ENCODE data around the gene KRTAP5-7.

The KRTAP5-7 gene

DNA sequence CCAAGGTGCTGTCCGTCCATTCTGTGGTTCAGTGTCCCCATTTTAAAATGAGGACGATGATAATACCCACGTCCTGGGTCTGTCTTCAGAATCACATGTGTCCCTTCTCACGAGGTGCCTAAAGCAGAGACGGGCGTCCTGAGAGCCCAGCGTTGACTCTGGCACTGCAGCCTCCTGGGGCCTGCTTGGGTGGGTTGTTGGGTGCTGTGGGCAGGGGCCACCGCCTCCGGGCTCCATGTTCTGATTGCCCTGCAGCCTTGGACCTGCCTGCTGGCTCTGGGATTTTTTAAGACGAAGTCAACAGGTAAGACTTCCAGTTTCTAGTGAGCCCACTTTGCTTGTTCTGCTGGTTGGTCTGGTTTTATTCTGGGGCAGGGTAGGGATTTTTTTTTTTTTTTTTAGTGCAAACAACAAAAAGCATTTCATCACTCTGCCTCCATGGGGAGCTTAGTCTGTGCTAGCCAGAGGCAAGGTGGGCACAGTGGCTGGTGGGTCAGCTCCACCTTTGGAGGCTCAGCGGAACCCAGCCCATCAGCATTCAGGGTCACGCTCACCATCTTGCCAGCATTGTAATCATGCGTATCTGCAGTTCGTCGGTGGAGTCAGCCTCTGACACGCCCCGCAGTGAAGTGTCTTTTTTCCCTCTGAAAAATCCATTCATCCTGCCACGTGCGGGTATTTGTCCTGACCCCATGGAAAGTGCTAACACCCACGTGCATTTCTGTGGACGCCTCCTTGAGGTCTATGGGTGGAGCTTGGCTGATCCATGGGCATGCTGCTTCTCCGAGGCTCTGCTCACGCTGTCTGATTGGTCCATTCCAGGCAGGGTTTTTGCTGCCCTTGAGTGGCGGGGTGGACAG is 45.7 kb upstream of the KRTAP5-7 start:
- H4K20me1 ChIP-seq (ENCODE audit: insufficient read depth, low read length), result peaks cover 5% of the 10 kb centered on the region; the same call in 1 of the 2 replicates
- DNase-seq, result no peak
- no peak overlapping the region for H3K27ac ChIP-seq (ENCODE audit: low read length)
- no peak overlapping the region for H3K4me3 ChIP-seq (ENCODE audit: low read depth in 1 of 2, low read length in 2 of 2)
- no peaks in the 10 kb centered on the region for H3K4me1 ChIP-seq (ENCODE audit: insufficient read depth, low read length)
- H3K36me3 ChIP-seq (ENCODE audit: insufficient read depth, low read length), result peaks cover 92% of the 10 kb centered on the region
- H3K4me2 ChIP-seq (ENCODE audit: insufficient read depth, low read length), result no peak overlapping the region
- ATAC-seq (ENCODE audit: insufficient read depth, low read depth), result no peak
- no peaks in the 10 kb centered on the region for H3K79me2 ChIP-seq (ENCODE audit: insufficient read depth, low read length)
- no peak for TF ChIP-seq CTCF (IDR thresholded peaks at IDR 0.05; ENCODE audit: borderline replicate concordance, extremely low read depth, low read length, poor library complexity, severe bottlenecking)
- no peak for TF ChIP-seq EZH2 (IDR thresholded peaks at IDR 0.05; ENCODE audit: borderline replicate concordance, low read depth, low read length, severe bottlenecking)
- H2AFZ ChIP-seq (ENCODE audit: low read depth, low read length), result no peak overlapping the region
- H3K9me3 ChIP-seq (ENCODE audit: insufficient read depth, low read length, severe bottlenecking), result no peaks in the 10 kb centered on the region
- no peak overlapping the region for H3K9ac ChIP-seq (ENCODE audit: low read depth, low read length)
- no peaks in the 10 kb centered on the region for H3K27me3 ChIP-seq (ENCODE audit: insufficient read depth, low read length, poor library complexity)

DNA sequence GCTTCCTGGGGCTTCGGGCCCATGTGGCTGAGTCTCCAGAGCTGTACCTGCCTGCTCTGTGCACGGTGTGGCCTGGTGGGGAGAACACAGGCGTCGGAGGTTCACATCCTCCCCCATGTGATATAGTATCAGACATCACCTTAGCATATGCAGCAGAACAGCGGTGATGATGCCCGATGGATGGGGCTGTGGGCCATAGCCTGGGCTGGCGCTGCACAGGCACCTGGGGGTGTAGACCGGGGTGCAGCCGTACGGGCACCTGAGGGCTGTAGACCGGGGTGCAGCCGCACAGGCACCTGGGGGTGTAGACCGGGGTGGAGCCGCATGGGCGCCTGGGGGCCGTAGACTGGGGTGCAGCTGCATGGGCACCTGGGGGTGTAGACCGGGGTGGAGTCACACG is 44.9 kb upstream of the KRTAP5-7 start:
- TF ChIP-seq CTCF (IDR thresholded peaks at IDR 0.05; ENCODE audit: borderline replicate concordance, extremely low read depth, low read length, poor library complexity, severe bottlenecking) (no peak), EZH2 (IDR thresholded peaks at IDR 0.05; ENCODE audit: borderline replicate concordance, low read depth, low read length, severe bottlenecking) (no peak)
- no peaks in the 10 kb centered on the region for H3K4me1 ChIP-seq (ENCODE audit: insufficient read depth, low read length)
- no peak for DNase-seq
- no peak overlapping the region for H3K4me2 ChIP-seq (ENCODE audit: insufficient read depth, low read length)
- no peak overlapping the region for H3K27ac ChIP-seq (ENCODE audit: low read length)
- no peaks in the 10 kb centered on the region for H3K79me2 ChIP-seq (ENCODE audit: insufficient read depth, low read length)
- H3K9ac ChIP-seq (ENCODE audit: low read depth, low read length), result no peak overlapping the region
- peaks cover 86% of the 10 kb centered on the region for H3K36me3 ChIP-seq (ENCODE audit: insufficient read depth, low read length)
- no peak overlapping the region for H2AFZ ChIP-seq (ENCODE audit: low read depth, low read length)
- peaks cover 5% of the 10 kb centered on the region; the same call in 1 of the 2 replicates for H4K20me1 ChIP-seq (ENCODE audit: insufficient read depth, low read length)
- H3K9me3 ChIP-seq (ENCODE audit: insufficient read depth, low read length, severe bottlenecking), result no peaks in the 10 kb centered on the region
- H3K4me3 ChIP-seq (ENCODE audit: low read depth in 1 of 2, low read length in 2 of 2), result no peak overlapping the region
- ATAC-seq (ENCODE audit: insufficient read depth, low read depth), result no peak
- H3K27me3 ChIP-seq (ENCODE audit: insufficient read depth, low read length, poor library complexity), result no peaks in the 10 kb centered on the region

- no peaks in the 10 kb centered on the region for H3K79me2 ChIP-seq (ENCODE audit: insufficient read depth, low read length)
- no peak for ATAC-seq (ENCODE audit: insufficient read depth, low read depth)
- no peak overlapping the region for H3K4me2 ChIP-seq (ENCODE audit: insufficient read depth, low read length)
- H3K27me3 ChIP-seq (ENCODE audit: insufficient read depth, low read length, poor library complexity), result no peaks in the 10 kb centered on the region
- H3K4me1 ChIP-seq (ENCODE audit: insufficient read depth, low read length), result no peaks in the 10 kb centered on the region
- H3K27ac ChIP-seq (ENCODE audit: low read length), result no peak overlapping the region
- H4K20me1 ChIP-seq (ENCODE audit: insufficient read depth, low read length), result peaks cover 5% of the 10 kb centered on the region; the same call in 1 of the 2 replicates
- H2AFZ ChIP-seq (ENCODE audit: low read depth, low read length), result no peak overlapping the region
- no peaks in the 10 kb centered on the region for H3K9me3 ChIP-seq (ENCODE audit: insufficient read depth, low read length, severe bottlenecking)
- DNase-seq, result no peak
- TF ChIP-seq CTCF (IDR thresholded peaks at IDR 0.05; ENCODE audit: borderline replicate concordance, extremely low read depth, low read length, poor library complexity, severe bottlenecking), result no peak
- TF ChIP-seq EZH2 (IDR thresholded peaks at IDR 0.05; ENCODE audit: borderline replicate concordance, low read depth, low read length, severe bottlenecking), result no peak
- no peak overlapping the region for H3K9ac ChIP-seq (ENCODE audit: low read depth, low read length)
- peaks cover 80% of the 10 kb centered on the region for H3K36me3 ChIP-seq (ENCODE audit: insufficient read depth, low read length)
- H3K4me3 ChIP-seq (ENCODE audit: low read depth in 1 of 2, low read length in 2 of 2), result no peak overlapping the region
These were observed 44.2 kb upstream of the KRTAP5-7 start for GRCh38 chr11:71482746-71483364.

Measured in DND-41 (cell line).